GM23338 (cell line): ENCODE results near the gene TMEM150A. TPM values are rescaled to one million over a fixed set of nuclear protein-coding genes. Genes with fewer than 3 reads are reported as not detected.
A peak's percentile ranks its signal among the peaks of the same experiment; 100 is the strongest.

Source experiments
- ATAC-seq: fragments of 200-7000 bp; cut with Tn5 transposase; 3 replicates; pipeline ENCODE4 v1.9.1; 2020
- DNase-seq: peaks from one replicate; pipeline ENCODE4 v3.0.0-alpha.2; 2015; ENCODE audit warnings: low spot score
- H2AFZ ChIP-seq: fragments of 200-600 bp; sonication (generic); 2 replicates; pipeline ENCODE4 v1.8.0; 2016; ENCODE audit warnings: antibody characterized with exemption, mild to moderate bottlenecking, moderate library complexity
- H3F3A ChIP-seq: fragments of 200-600 bp; sonication (generic); replicated peaks from 2 replicates; pipeline ENCODE4 v1.8.0; 2017; ENCODE audit warnings: antibody characterized with exemption, mixed run types, low read depth
- H3K27ac ChIP-seq: fragments of 200-600 bp; sonication (generic); 2 replicates; pipeline ENCODE4 v1.6.1; 2016; ENCODE audit warnings: low read depth
- H3K27me3 ChIP-seq: fragments of 200-600 bp; sonication (generic); 2 replicates; pipeline ENCODE4 v1.8.0; 2016; ENCODE audit warnings: mild to moderate bottlenecking, mixed run types, moderate library complexity; ENCODE audit not compliant: insufficient read depth
- H3K36me3 ChIP-seq: fragments of 200-600 bp; sonication (generic); 2 replicates; pipeline ENCODE4 v1.8.0; 2016; ENCODE audit warnings: mild to moderate bottlenecking; ENCODE audit not compliant: insufficient read depth
- H3K4me1 ChIP-seq: fragments of 200-600 bp; sonication (generic); 2 replicates; pipeline ENCODE4 v1.8.0; 2016; ENCODE audit warnings: mild to moderate bottlenecking, moderate library complexity; ENCODE audit not compliant: insufficient read depth
- H3K4me2 ChIP-seq: fragments of 200-600 bp; sonication (generic); 2 replicates; pipeline ENCODE4 v1.7.1; 2017; ENCODE audit warnings: mixed run types
- H3K4me3 ChIP-seq: fragments of 200-600 bp; sonication (generic); 2 replicates; pipeline ENCODE4 v1.6.1; 2016; ENCODE audit warnings: mixed run types
- H3K79me2 ChIP-seq: fragments of 200-600 bp; sonication (generic); replicated peaks from 2 replicates; pipeline ENCODE4 v1.8.0; 2017; ENCODE audit warnings: mild to moderate bottlenecking; ENCODE audit not compliant: insufficient read depth
- H3K9me2 ChIP-seq: fragments of 200-600 bp; sonication (generic); 2 replicates; pipeline ENCODE4 v1.8.0; 2017; ENCODE audit not compliant: insufficient read depth
- H4K20me1 ChIP-seq: fragments of 200-600 bp; sonication (generic); replicated peaks from 2 replicates; pipeline ENCODE4 v1.8.0; 2017; ENCODE audit warnings: mild to moderate bottlenecking; ENCODE audit not compliant: insufficient read depth
- H3K27ac Mint-ChIP-seq: 2 replicates; pipeline ENCODE4 v1.8.0; 2020; ENCODE audit warnings: inconsistent platforms, mild to moderate bottlenecking, moderate library complexity, mixed read lengths
- H3K27me3 Mint-ChIP-seq: 3 replicates; pipeline ENCODE4 v1.8.0; 2022; ENCODE audit warnings: low read depth, mild to moderate bottlenecking, moderate library complexity, mixed read lengths, inconsistent platforms; ENCODE audit not compliant: insufficient read depth, poor library complexity
- H3K36me3 Mint-ChIP-seq: 3 replicates; pipeline ENCODE4 v1.8.0; 2021; ENCODE audit warnings: low read depth, mild to moderate bottlenecking, inconsistent platforms, moderate library complexity, mixed read lengths
- H3K4me1 Mint-ChIP-seq: 3 replicates; pipeline ENCODE4 v1.8.0; 2020; ENCODE audit warnings: mild to moderate bottlenecking, inconsistent platforms, mixed read lengths
- H3K4me3 Mint-ChIP-seq: 3 replicates; pipeline ENCODE4 v1.8.0; 2021; ENCODE audit warnings: moderate library complexity, mild to moderate bottlenecking, inconsistent platforms, mixed read lengths
- H3K9me3 Mint-ChIP-seq: 3 replicates; pipeline ENCODE4 v1.8.0; 2020; ENCODE audit warnings: moderate library complexity, mild to moderate bottlenecking, inconsistent platforms, mixed read lengths
- CREB1 ChIP-seq: fragments of 250-450 bp; sonication (Bioruptor Pico); IDR thresholded peaks from 2 replicates; pipeline ENCODE4 v1.5.0; 2020; ENCODE audit warnings: low read depth, mild to moderate bottlenecking, moderate library complexity
- EZH2 ChIP-seq: fragments of 200-600 bp; sonication (generic); IDR thresholded peaks from one replicate; pipeline ENCODE4 v1.8.0; 2017; ENCODE audit warnings: antibody characterized with exemption, mild to moderate bottlenecking, low read depth; ENCODE audit not compliant: unreplicated experiment
- JUNB ChIP-seq: IDR thresholded peaks from one replicate; pipeline ENCODE4 v1.6.1; 2016; ENCODE audit warnings: antibody characterized with exemption; ENCODE audit not compliant: unreplicated experiment
- POLR2AphosphoS5 ChIP-seq: IDR thresholded peaks from 2 replicates; pipeline ENCODE4 v1.6.1; 2016; ENCODE audit warnings: antibody characterized with exemption, low read depth
- STAT1 ChIP-seq: IDR thresholded peaks from one replicate; pipeline ENCODE4 v1.6.1; 2016; ENCODE audit warnings: antibody characterized with exemption; ENCODE audit not compliant: unreplicated experiment
- ZNF114 ChIP-seq: fragments of 250-450 bp; sonication (Bioruptor Pico); IDR thresholded peaks from 2 replicates; pipeline ENCODE4 v1.5.0; 2020; ENCODE audit warnings: mild to moderate bottlenecking, moderate library complexity
- ZNF331 ChIP-seq: fragments of 250-450 bp; sonication (Bioruptor Pico); IDR thresholded peaks from 2 replicates; pipeline ENCODE4 v1.5.0; 2020; ENCODE audit warnings: low read depth, mild to moderate bottlenecking, moderate library complexity
- ZNF462 ChIP-seq: fragments of 250-450 bp; sonication (Bioruptor Pico); IDR thresholded peaks from 2 replicates; pipeline ENCODE4 v1.5.0; 2020; ENCODE audit warnings: mild to moderate bottlenecking, moderate library complexity
- long read RNA-seq: library from polyadenylated mRNA; unstranded; transcript quantifications from one replicate; pipeline ENCODE4 v2.0.0, GENCODE V29; 2020; ENCODE audit not compliant: unreplicated experiment
- polyA plus RNA-seq: library from polyadenylated mRNA; unstranded; fragments of >200 nt; fragmentation: Nextera tagmentation; extraction: Ambion mirVana; gene quantifications from 2 replicates; pipeline ENCODE4 v1.2.1, GENCODE V29; 2016
- total RNA-seq: library from RNA; depleted of rRNA; stranded (reverse); fragments of >200 nt; shearing (Covaris generic); gene quantifications from 2 replicates; pipeline ENCODE4 v1.2.3, GENCODE V29; 2014; rRNA removed
- TF ChIP-seq, protein P1 (sequence below): IDR thresholded peaks from 2 replicates; pipeline ENCODE4 v1.6.1; 2016; ENCODE audit warnings: antibody characterized with exemption
- TF ChIP-seq, protein P2 (sequence below), 2 experiments: fragments of 200-600 bp in 1 of 2; sonication (generic) in 1 of 2; conservative IDR thresholded peaks; 2 replicates each; pipeline versions ENCODE4 v1.5.1 to v1.6.1; 2016 to 2017; ENCODE audit warnings: antibody characterized with exemption in 2 of 2, low read depth in 2 of 2, mild to moderate bottlenecking in 2 of 2, moderate library complexity in 1 of 2

TMEM150A gene
- total RNA-seq (10.1 and 16.4 TPM in 2 replicates), polyA plus RNA-seq (21.4 and 27.9 TPM in 2 replicates)
- long read RNA-seq, partial matches to known transcripts: 2 of 16 reads
- long read RNA-seq, other reads (novel, unspliced or antisense): 8 of 16 reads

- peak; percentile 92 for ATAC-seq
- TF ChIP-seq JUNB: no peak
- TF ChIP-seq STAT1: no peak
- TF ChIP-seq POLR2AphosphoS5: peak; percentile 82
- no peak for TF ChIP-seq ZNF462 (CRISPR knock-in tag)
- TF ChIP-seq CREB1 (CRISPR knock-in tag): peak; percentile 86
- TF ChIP-seq, protein P1, sequence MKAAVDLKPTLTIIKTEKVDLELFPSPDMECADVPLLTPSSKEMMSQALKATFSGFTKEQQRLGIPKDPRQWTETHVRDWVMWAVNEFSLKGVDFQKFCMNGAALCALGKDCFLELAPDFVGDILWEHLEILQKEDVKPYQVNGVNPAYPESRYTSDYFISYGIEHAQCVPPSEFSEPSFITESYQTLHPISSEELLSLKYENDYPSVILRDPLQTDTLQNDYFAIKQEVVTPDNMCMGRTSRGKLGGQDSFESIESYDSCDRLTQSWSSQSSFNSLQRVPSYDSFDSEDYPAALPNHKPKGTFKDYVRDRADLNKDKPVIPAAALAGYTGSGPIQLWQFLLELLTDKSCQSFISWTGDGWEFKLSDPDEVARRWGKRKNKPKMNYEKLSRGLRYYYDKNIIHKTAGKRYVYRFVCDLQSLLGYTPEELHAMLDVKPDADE: peak; percentile 83
- TF ChIP-seq, protein P2, sequence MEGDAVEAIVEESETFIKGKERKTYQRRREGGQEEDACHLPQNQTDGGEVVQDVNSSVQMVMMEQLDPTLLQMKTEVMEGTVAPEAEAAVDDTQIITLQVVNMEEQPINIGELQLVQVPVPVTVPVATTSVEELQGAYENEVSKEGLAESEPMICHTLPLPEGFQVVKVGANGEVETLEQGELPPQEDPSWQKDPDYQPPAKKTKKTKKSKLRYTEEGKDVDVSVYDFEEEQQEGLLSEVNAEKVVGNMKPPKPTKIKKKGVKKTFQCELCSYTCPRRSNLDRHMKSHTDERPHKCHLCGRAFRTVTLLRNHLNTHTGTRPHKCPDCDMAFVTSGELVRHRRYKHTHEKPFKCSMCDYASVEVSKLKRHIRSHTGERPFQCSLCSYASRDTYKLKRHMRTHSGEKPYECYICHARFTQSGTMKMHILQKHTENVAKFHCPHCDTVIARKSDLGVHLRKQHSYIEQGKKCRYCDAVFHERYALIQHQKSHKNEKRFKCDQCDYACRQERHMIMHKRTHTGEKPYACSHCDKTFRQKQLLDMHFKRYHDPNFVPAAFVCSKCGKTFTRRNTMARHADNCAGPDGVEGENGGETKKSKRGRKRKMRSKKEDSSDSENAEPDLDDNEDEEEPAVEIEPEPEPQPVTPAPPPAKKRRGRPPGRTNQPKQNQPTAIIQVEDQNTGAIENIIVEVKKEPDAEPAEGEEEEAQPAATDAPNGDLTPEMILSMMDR (conservative IDR thresholded peaks at IDR 0.05; ENCODE audit: low read depth in 2 of 2): 0 out of 4 replicates have a peak, but pooled peaks of 1 of the 2 experiments have one; percentile 16
- TF ChIP-seq ZNF331 (CRISPR knock-in tag): no peak
- TF ChIP-seq ZNF114: no peak
- no peak for TF ChIP-seq EZH2
- peak within 1 kb of the TSS; percentile 88 for H3K4me3 Mint-ChIP-seq
Measured at GRCh38 chr2:85602476-85603234, at the start of gene TMEM150A. TMEM150A (minus strand) TSS chr2:85602698; CDS start chr2:85601948, 750 bp downstream.

More at GRCh38 chr2:85602476-85603234, at the start of gene TMEM150A:
- no peaks in the 10 kb centered on the region for H3K9me2 ChIP-seq
- peak; percentile 93 for DNase-seq
- peaks cover 3% of the 10 kb centered on the region; the same call in 1 of the 2 replicates for H3K4me1 ChIP-seq
- H3K79me2 ChIP-seq: peaks cover 23% of the 10 kb centered on the region
- Mint-ChIP-seq H3K36me3 (peaks cover 21% of the 10 kb centered on the region), H3K4me1 (peaks cover 9% of the 10 kb centered on the region), H3K27me3 (peaks cover 26% of the 10 kb centered on the region), H3K27ac (peak within 1 kb of the TSS; percentile 91), H3K9me3 (peaks cover 3% of the 10 kb centered on the region; the same call in 1 of the 3 replicates)
- H3K27me3 ChIP-seq: no peaks in the 10 kb centered on the region
- H2AFZ ChIP-seq: peak within 1 kb of the TSS; percentile 93
- peak within 1 kb of the TSS; percentile 93 for H3K4me2 ChIP-seq
- peaks cover 14% of the 10 kb centered on the region; the same call in 1 of the 2 replicates for H3F3A ChIP-seq
- peak within 1 kb of the TSS; percentile 78; the same call in 1 of the 2 replicates for H3K27ac ChIP-seq
- H3K4me3 ChIP-seq: peak within 1 kb of the TSS; percentile 96
- H4K20me1 ChIP-seq: peaks cover 27% of the 10 kb centered on the region
- H3K36me3 ChIP-seq: peaks cover 3% of the 10 kb centered on the region; the same call in 1 of the 2 replicates
